K562 (cell line): Measurements from ENCODE around the gene SRI. TPM values are rescaled to one million over a fixed set of nuclear protein-coding genes. Genes with fewer than 3 reads are reported as not detected.

ENCODE experiments used
- ASH1L ChIP-seq: fragments of 450-650 bp; IDR thresholded peaks from 2 replicates; pipeline ENCODE4 v1.6.1; 2018; ENCODE audit warnings: borderline replicate concordance, mild to moderate bottlenecking, low read depth; ENCODE audit not compliant: partially characterized antibody
- BRD4 ChIP-seq: fragments of 200-600 bp; sonication (generic); IDR thresholded peaks from 2 replicates; pipeline ENCODE4 v1.6.1; 2017; ENCODE audit warnings: inconsistent platforms
- C11orf30 ChIP-seq: fragments of 450-650 bp; IDR thresholded peaks from 2 replicates; pipeline ENCODE4 v1.6.1; 2016; ENCODE audit warnings: low read depth, mild to moderate bottlenecking
- CREM ChIP-seq: IDR thresholded peaks from 2 replicates; pipeline ENCODE4 v1.6.1; 2014; ENCODE audit warnings: antibody characterized with exemption, low read depth
- CXXC5 ChIP-seq: fragments of 250-450 bp; sonication (Bioruptor Pico); IDR thresholded peaks from 2 replicates; pipeline ENCODE4 v1.8.0; 2022; ENCODE audit warnings: inconsistent platforms, mild to moderate bottlenecking, moderate library complexity
- E2F1 ChIP-seq: sonication (generic); formaldehyde crosslinking; IDR thresholded peaks from 2 replicates; pipeline ENCODE4 v1.8.1; 2023; ENCODE audit warnings: mild to moderate bottlenecking, missing genetic modification reagents, moderate library complexity
- ID3 ChIP-seq, 2 experiments: fragments of 250-450 bp in 1 of 2; fragments of 450-650 bp in 1 of 2; sonication (Bioruptor Pico) in 1 of 2; IDR thresholded peaks; 2 replicates each; pipeline versions ENCODE4 v1.6.1 to v1.8.0; 2016 to 2021; ENCODE audit warnings: mild to moderate bottlenecking in 2 of 2, moderate library complexity in 2 of 2, missing compliant biosample characterization in 1 of 2, missing genetic modification characterization in 1 of 2
- KLF1 ChIP-seq: fragments of 450-650 bp; IDR thresholded peaks from 2 replicates; pipeline ENCODE4 v1.6.1; 2016; ENCODE audit warnings: missing genetic modification characterization, missing compliant biosample characterization
- MCM3 ChIP-seq: fragments of 450-650 bp; IDR thresholded peaks from 2 replicates; pipeline ENCODE4 v1.6.1; 2016
- MEF2A ChIP-seq: IDR thresholded peaks from 2 replicates; pipeline ENCODE4 v1.6.1; 2011; ENCODE audit warnings: low read depth, mild to moderate bottlenecking, low read length, moderate library complexity; ENCODE audit not compliant: control insufficient read depth
- PCBP1 ChIP-seq: fragments of 200-400 bp; formaldehyde crosslinking; IDR thresholded peaks from 2 replicates; pipeline ENCODE4 v1.6.1; 2018; ENCODE audit warnings: mild to moderate bottlenecking, low read depth, low read length; ENCODE audit not compliant: poor library complexity, severe bottlenecking
- PTTG1 ChIP-seq: fragments of 450-650 bp; IDR thresholded peaks from 2 replicates; pipeline ENCODE4 v1.6.1; 2016; ENCODE audit warnings: low read depth, mild to moderate bottlenecking, missing genetic modification characterization, missing compliant biosample characterization
- RBM17 ChIP-seq: fragments of 200-400 bp; formaldehyde crosslinking; IDR thresholded peaks from 2 replicates; pipeline ENCODE4 v1.6.1; 2017; ENCODE audit warnings: low read depth, mild to moderate bottlenecking, low read length, borderline replicate concordance
- SIX5 ChIP-seq, 2 experiments: IDR thresholded peaks; 2 replicates each; pipeline ENCODE4 v1.6.1; 2011; ENCODE audit warnings: low read length in 2 of 2, borderline replicate concordance in 1 of 2, low read depth in 1 of 2, mild to moderate bottlenecking in 1 of 2, moderate library complexity in 1 of 2; ENCODE audit not compliant: insufficient read depth in 1 of 2
- SMAD3 ChIP-seq: fragments of 450-650 bp; formaldehyde crosslinking; conservative IDR thresholded peaks from 2 replicates; pipeline ENCODE4 v1.4.0; 2020; ENCODE audit warnings: mild to moderate bottlenecking
- TEAD4 ChIP-seq, 2 experiments: sonication (generic) in 1 of 2; formaldehyde crosslinking in 1 of 2; IDR thresholded peaks; 2 replicates each; pipeline versions ENCODE4 v1.6.1 to v1.8.0; 2012 to 2022; ENCODE audit warnings: borderline replicate concordance in 1 of 2, inconsistent platforms in 1 of 2, low read length in 1 of 2, mild to moderate bottlenecking in 1 of 2, missing genetic modification reagents in 1 of 2
- TRIM24 ChIP-seq, 2 experiments: fragments of 450-650 bp; IDR thresholded peaks; 2 replicates each; pipeline ENCODE4 v1.6.1; 2016
- ZBTB1 ChIP-seq: sonication (generic); formaldehyde crosslinking; IDR thresholded peaks from 2 replicates; pipeline ENCODE4 v1.8.1; 2023; ENCODE audit warnings: missing genetic modification reagents, low read depth, mild to moderate bottlenecking, borderline replicate concordance
- ZNF717 ChIP-seq: fragments of 250-450 bp; sonication (Bioruptor Pico); IDR thresholded peaks from 2 replicates; pipeline ENCODE4 v1.5.0; 2021
- polyA plus RNA-seq, 8 experiments: library from polyadenylated mRNA; depleted of rRNA in 4 of 8; stranded (reverse) in 5 of 8; unstranded in 3 of 8; fragments of >200 nt; fragmentation: Nextera tagmentation in 2 of 8; fragmentation: Illumina TruSeq in 1 of 8; extraction: Ambion mirVana in 2 of 8; extraction: Trizol in 1 of 8; gene quantifications; 2 replicates each; pipeline versions ENCODE4 v1.2.1 to v1.2.3, GENCODE V29; 2011 to 2014; ENCODE audit warnings: inconsistent platforms in 1 of 8, missing spikeins in 1 of 8
- total RNA-seq, 7 experiments: library from RNA; depleted of rRNA in 6 of 7; stranded (reverse); fragments of >200 nt in 6 of 7; fragmentation: Illumina TruSeq in 2 of 7; extraction: Trizol in 2 of 7; gene quantifications; 2 replicates each; pipeline versions ENCODE4 v1.2.1 to v1.2.3, GENCODE V29; 2011 to 2021; ENCODE audit warnings: low replicate concordance in 1 of 7
- TF ChIP-seq, protein P1 (sequence below): fragments of 450-650 bp; formaldehyde crosslinking; IDR thresholded peaks from 2 replicates; pipeline ENCODE4 v1.4.0; 2022; ENCODE audit warnings: mild to moderate bottlenecking, moderate library complexity
- TF ChIP-seq, protein P2 (sequence below), 2 experiments: fragments of 450-650 bp in 1 of 2; sonication (generic) in 1 of 2; formaldehyde crosslinking in 1 of 2; IDR thresholded peaks in 1 of 2; conservative IDR thresholded peaks in 1 of 2; 2 replicates each; pipeline versions ENCODE4 v1.6.1 to v1.8.1; 2016 to 2023; ENCODE audit warnings: mild to moderate bottlenecking in 2 of 2, moderate library complexity in 2 of 2, inconsistent platforms in 1 of 2, missing genetic modification reagents in 1 of 2
- TF ChIP-seq, protein P3 (sequence below): sonication (generic); formaldehyde crosslinking; IDR thresholded peaks from 2 replicates; pipeline ENCODE4 v1.8.1; 2023; ENCODE audit warnings: mild to moderate bottlenecking, missing genetic modification reagents

Gene SRI
- total and polyA plus RNA-seq, 9 of the 15 experiments (the other 6 are each of a cell fraction or from before 2014, with no cell fraction given): 56.4 to 158 (median 119) TPM

DNA sequence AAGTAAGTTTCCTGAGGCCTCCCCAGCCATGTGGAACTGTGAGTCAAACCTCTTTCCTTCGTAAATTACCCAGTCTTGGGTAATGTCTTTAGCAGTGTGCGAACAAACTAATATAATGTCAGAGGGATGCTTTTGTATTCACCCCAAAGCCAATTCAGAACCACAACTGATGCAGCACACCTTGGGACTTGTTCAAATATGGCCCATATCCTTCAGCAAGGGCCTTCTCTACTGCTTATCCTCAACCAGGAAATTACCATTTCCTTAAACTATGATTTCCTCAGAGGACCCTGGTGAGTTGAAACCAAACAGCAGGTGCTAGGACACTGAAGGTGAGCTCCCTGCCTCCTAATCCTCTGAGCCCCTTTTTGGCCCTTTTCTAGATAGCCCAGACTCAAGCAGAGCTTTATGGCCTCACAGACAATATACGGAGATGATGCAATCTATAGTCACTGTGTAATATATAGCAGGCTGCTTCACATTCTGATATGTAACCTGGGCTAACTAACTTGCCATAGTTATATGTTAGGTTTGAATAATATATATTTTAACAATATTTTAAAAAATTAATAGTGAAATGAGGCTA, 15.2 kb downstream of the SRI start (continued):
- TF ChIP-seq, protein P1, sequence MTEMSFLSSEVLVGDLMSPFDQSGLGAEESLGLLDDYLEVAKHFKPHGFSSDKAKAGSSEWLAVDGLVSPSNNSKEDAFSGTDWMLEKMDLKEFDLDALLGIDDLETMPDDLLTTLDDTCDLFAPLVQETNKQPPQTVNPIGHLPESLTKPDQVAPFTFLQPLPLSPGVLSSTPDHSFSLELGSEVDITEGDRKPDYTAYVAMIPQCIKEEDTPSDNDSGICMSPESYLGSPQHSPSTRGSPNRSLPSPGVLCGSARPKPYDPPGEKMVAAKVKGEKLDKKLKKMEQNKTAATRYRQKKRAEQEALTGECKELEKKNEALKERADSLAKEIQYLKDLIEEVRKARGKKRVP: peak; percentile 95
- no peak for TF ChIP-seq PCBP1
- TF ChIP-seq, protein P2, sequence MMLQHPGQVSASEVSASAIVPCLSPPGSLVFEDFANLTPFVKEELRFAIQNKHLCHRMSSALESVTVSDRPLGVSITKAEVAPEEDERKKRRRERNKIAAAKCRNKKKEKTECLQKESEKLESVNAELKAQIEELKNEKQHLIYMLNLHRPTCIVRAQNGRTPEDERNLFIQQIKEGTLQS (IDR thresholded peaks at IDR 0.05): peak; percentile 97
- TF ChIP-seq, protein P2 (CRISPR knock-in tag; conservative IDR thresholded peaks at IDR 0.05): no peak
- TF ChIP-seq SMAD3: no peak
- TF ChIP-seq CREM: no peak
- no peak for TF ChIP-seq KLF1 (tag)
- TF ChIP-seq E2F1 (CRISPR knock-in tag): no peak
- peak; percentile 66 for TF ChIP-seq CXXC5 (CRISPR knock-in tag)
- no peak for TF ChIP-seq BRD4
- peak; percentile 40 to 43; a peak in 2 of 4 replicates for TF ChIP-seq TRIM24 (IDR thresholded peaks at IDR 0.05)
- no peak for TF ChIP-seq ID3 (CRISPR knock-in tag; IDR thresholded peaks at IDR 0.05)
- TF ChIP-seq ID3 (tag; IDR thresholded peaks at IDR 0.05): no peak
- TF ChIP-seq PTTG1 (tag): no peak
- TF ChIP-seq, protein P3, sequence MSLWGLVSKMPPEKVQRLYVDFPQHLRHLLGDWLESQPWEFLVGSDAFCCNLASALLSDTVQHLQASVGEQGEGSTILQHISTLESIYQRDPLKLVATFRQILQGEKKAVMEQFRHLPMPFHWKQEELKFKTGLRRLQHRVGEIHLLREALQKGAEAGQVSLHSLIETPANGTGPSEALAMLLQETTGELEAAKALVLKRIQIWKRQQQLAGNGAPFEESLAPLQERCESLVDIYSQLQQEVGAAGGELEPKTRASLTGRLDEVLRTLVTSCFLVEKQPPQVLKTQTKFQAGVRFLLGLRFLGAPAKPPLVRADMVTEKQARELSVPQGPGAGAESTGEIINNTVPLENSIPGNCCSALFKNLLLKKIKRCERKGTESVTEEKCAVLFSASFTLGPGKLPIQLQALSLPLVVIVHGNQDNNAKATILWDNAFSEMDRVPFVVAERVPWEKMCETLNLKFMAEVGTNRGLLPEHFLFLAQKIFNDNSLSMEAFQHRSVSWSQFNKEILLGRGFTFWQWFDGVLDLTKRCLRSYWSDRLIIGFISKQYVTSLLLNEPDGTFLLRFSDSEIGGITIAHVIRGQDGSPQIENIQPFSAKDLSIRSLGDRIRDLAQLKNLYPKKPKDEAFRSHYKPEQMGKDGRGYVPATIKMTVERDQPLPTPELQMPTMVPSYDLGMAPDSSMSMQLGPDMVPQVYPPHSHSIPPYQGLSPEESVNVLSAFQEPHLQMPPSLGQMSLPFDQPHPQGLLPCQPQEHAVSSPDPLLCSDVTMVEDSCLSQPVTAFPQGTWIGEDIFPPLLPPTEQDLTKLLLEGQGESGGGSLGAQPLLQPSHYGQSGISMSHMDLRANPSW (CRISPR knock-in tag): no peak
- no peak for TF ChIP-seq RBM17
- TF ChIP-seq ZNF717: no peak
- no peak for TF ChIP-seq TEAD4 (IDR thresholded peaks at IDR 0.05; ENCODE audit: low read length)
- TF ChIP-seq TEAD4 (CRISPR knock-in tag; IDR thresholded peaks at IDR 0.05; ENCODE audit: borderline replicate concordance): no peak
- TF ChIP-seq ZBTB1 (CRISPR knock-in tag): no peak
- no peak for TF ChIP-seq C11orf30
- TF ChIP-seq MEF2A: no peak
- no peak for TF ChIP-seq SIX5 (IDR thresholded peaks at IDR 0.05; ENCODE audit: borderline replicate concordance in 1 of 2, insufficient read depth in 1 of 2, low read depth in 1 of 2, low read length in 2 of 2)
- TF ChIP-seq MCM3: no peak
- TF ChIP-seq ASH1L: no peak
